HepG2 (cell line): ENCODE results near the gene PDE3B. TPM values are rescaled to one million over a fixed set of nuclear protein-coding genes. Genes with fewer than 3 reads are reported as not detected.

Experiments
- ATAC-seq: fragments of 200-7000 bp; cut with Tn5 transposase; 3 replicates; pipeline ENCODE4 v1.9.1; 2020; ENCODE audit warnings: mild to moderate bottlenecking, moderate library complexity
- BruUV-seq: library from RNA; stranded (reverse); fragments of 400-500 nt; replicated peaks from 2 replicates; lab custom pipeline; 2021; lab: Mats Ljungman, UMichigan
- CTCF ChIA-PET: fragments of 300-600 bp; formaldehyde crosslinking; extraction: SDS; loops from one replicate; lab custom pipeline; 2021; ENCODE audit warnings: low total read pairs, inconsistent platforms, low intra/inter-chr PET ratio; lab: Yijun Ruan, JAX
- POLR2A ChIA-PET: fragments of 350-600 bp; sonication (Branson Sonifier 250); formaldehyde crosslinking; loops from one replicate; lab custom pipeline; 2020; ENCODE audit warnings: antibody characterized with exemption, inconsistent platforms; lab: Yijun Ruan, JAX
- DNase-seq: peaks from one replicate; pipeline ENCODE4 v3.0.0-alpha.2; 2015; ENCODE audit warnings: low spot score
- FAIRE-seq: peaks from 3 replicates; lab custom pipeline; 2011; peaks lifted over from hg19 to GRCh38; lab: Jason Lieb, UNC
- H2AFZ ChIP-seq: one replicate; pipeline ENCODE4 v1.6.1; 2011; ENCODE audit warnings: low read length, inconsistent platforms
- H3K27ac ChIP-seq: fragments of 300-600 bp; 3 replicates; pipeline ENCODE4 v1.8.0; 2011; ENCODE audit warnings: mixed run types, mild to moderate bottlenecking, mixed read lengths, low read length, inconsistent platforms; ENCODE audit not compliant: insufficient read depth; ENCODE audit errors: extremely low read length
- H3K27me3 ChIP-seq, 2 experiments: fragments of 200-600 bp in 1 of 2; 2 replicates in 1 of 2; 3 replicates in 1 of 2; pipeline versions ENCODE4 v1.6.0 to v1.8.0; 2011; ENCODE audit warnings: low read length in 2 of 2, mild to moderate bottlenecking in 2 of 2, moderate library complexity in 2 of 2, inconsistent platforms in 1 of 2; ENCODE audit not compliant: insufficient read depth in 2 of 2, control insufficient read depth in 1 of 2
- H3K36me3 ChIP-seq, 2 experiments: fragments of 200-600 bp in 1 of 2; replicated peaks in 1 of 2; 2 replicates in 1 of 2; 3 replicates in 1 of 2; pipeline versions ENCODE4 v1.5.1 to v1.8.0; 2011; ENCODE audit warnings: low read length in 2 of 2, inconsistent platforms in 1 of 2; ENCODE audit not compliant: insufficient read depth in 2 of 2, control insufficient read depth in 1 of 2
- H3K4me1 ChIP-seq: 2 replicates; pipeline ENCODE4 v1.5.1; 2012; ENCODE audit warnings: low read length, inconsistent platforms; ENCODE audit not compliant: insufficient read depth
- H3K4me2 ChIP-seq: 2 replicates; pipeline ENCODE4 v1.6.0; 2011; ENCODE audit warnings: low read depth, low read length, inconsistent platforms
- H3K4me3 ChIP-seq, 3 experiments: fragments of 200-600 bp in 1 of 3; sonication (generic), shearing (Covaris generic) in 1 of 3; replicated peaks in 1 of 3; 2 replicates each; pipeline ENCODE4 v1.5.1; 2011 to 2016; ENCODE audit warnings: low read length in 3 of 3, inconsistent platforms in 2 of 3, low read depth in 2 of 3, mild to moderate bottlenecking in 2 of 3, control low read depth in 1 of 3, mixed read lengths in 1 of 3; ENCODE audit not compliant: insufficient read depth in 1 of 3
- H3K79me2 ChIP-seq: one replicate; pipeline ENCODE4 v1.6.1; 2011; ENCODE audit warnings: low read length, inconsistent platforms; ENCODE audit not compliant: insufficient read depth
- H3K9ac ChIP-seq: 2 replicates; pipeline ENCODE4 v1.6.0; 2011; ENCODE audit warnings: mild to moderate bottlenecking, low read depth, low read length, inconsistent platforms; ENCODE audit not compliant: insufficient read depth
- H3K9me3 ChIP-seq: 2 replicates; pipeline ENCODE4 v1.5.1; 2012; ENCODE audit warnings: mild to moderate bottlenecking, low read length
- H4K20me1 ChIP-seq: 2 replicates; pipeline ENCODE4 v1.6.0; 2011; ENCODE audit warnings: inconsistent platforms, mild to moderate bottlenecking, low read length, moderate library complexity; ENCODE audit not compliant: insufficient read depth
- EED ChIP-seq: sonication (generic); formaldehyde crosslinking; IDR thresholded peaks from 2 replicates; pipeline ENCODE4 v1.5.0; 2020; ENCODE audit warnings: mild to moderate bottlenecking, missing genetic modification reagents
- FOXM1 ChIP-seq: sonication (generic); formaldehyde crosslinking; IDR thresholded peaks from 2 replicates; pipeline ENCODE4 v1.5.0; 2020; ENCODE audit warnings: missing genetic modification reagents
- GFI1 ChIP-seq: sonication (generic); formaldehyde crosslinking; IDR thresholded peaks from 2 replicates; pipeline ENCODE4 v1.5.0; 2020; ENCODE audit warnings: missing genetic modification reagents, mild to moderate bottlenecking, borderline replicate concordance
- MXD4 ChIP-seq: IDR thresholded peaks from 2 replicates; pipeline ENCODE4 v1.6.1; 2016; ENCODE audit warnings: mild to moderate bottlenecking, missing biosample characterization, missing genetic modification reagents
- NR2F2 ChIP-seq: IDR thresholded peaks from 2 replicates; pipeline ENCODE4 v1.6.1; 2012; ENCODE audit warnings: low read depth, inconsistent platforms, borderline replicate concordance
- PRDM10 ChIP-seq: sonication (generic); formaldehyde crosslinking; IDR thresholded peaks from 2 replicates; pipeline ENCODE4 v1.4.0; 2020; ENCODE audit warnings: low read depth, missing genetic modification reagents
- SATB2 ChIP-seq: sonication (generic); formaldehyde crosslinking; IDR thresholded peaks from 2 replicates; pipeline ENCODE4 v1.5.0; 2020; ENCODE audit warnings: missing genetic modification reagents
- SNAPC2 ChIP-seq: sonication (generic); formaldehyde crosslinking; IDR thresholded peaks from 2 replicates; pipeline ENCODE4 v1.8.1; 2022; ENCODE audit warnings: mild to moderate bottlenecking, missing genetic modification reagents
- ZBTB43 ChIP-seq: sonication (generic); formaldehyde crosslinking; conservative IDR thresholded peaks from 2 replicates; pipeline ENCODE4 v1.4.0; 2020; ENCODE audit warnings: missing genetic modification reagents
- ZNF280D ChIP-seq: sonication (generic); formaldehyde crosslinking; IDR thresholded peaks from 2 replicates; pipeline ENCODE4 v1.5.1; 2020; ENCODE audit warnings: mild to moderate bottlenecking, missing genetic modification reagents
- ZNF577 ChIP-seq: sonication (generic); formaldehyde crosslinking; IDR thresholded peaks from 2 replicates; pipeline ENCODE4 v1.4.0; 2020; ENCODE audit warnings: mild to moderate bottlenecking, low read depth, missing genetic modification reagents, borderline replicate concordance
- ZNF670 ChIP-seq: sonication (generic); formaldehyde crosslinking; IDR thresholded peaks from 2 replicates; pipeline ENCODE4 v1.8.0; 2022; ENCODE audit warnings: mild to moderate bottlenecking, missing genetic modification reagents, borderline replicate concordance
- ZNF83 ChIP-seq: sonication (generic); formaldehyde crosslinking; IDR thresholded peaks from 2 replicates; pipeline ENCODE4 v1.4.0; 2020; ENCODE audit warnings: missing genetic modification reagents, mild to moderate bottlenecking, borderline replicate concordance
- WGBS: methylation state at CpG from one replicate; pipeline ENCODE4 v1.1.6; 2017; ENCODE audit warnings: low lambda C conversion rate; 5-methylcytosine and 5-hydroxymethylcytosine counted together
- in situ Hi-C: cut with HindIII; loops from 2 replicates; pipeline ENCODE4 v1.10.0; 2017; ENCODE audit warnings: low pct_unique_long_range_greater_than_20kb; ENCODE audit not compliant: extremely low pct_ligation_motif_present
- intact Hi-C: fragments of 100-400 bp; cut with micrococcal nuclease; formaldehyde crosslinking; loops from one replicate; pipeline ENCODE4 v1.10.0; 2022; ENCODE audit not compliant: unreplicated experiment
- polyA plus RNA-seq, 8 experiments: library from polyadenylated mRNA; depleted of rRNA in 3 of 8; stranded (reverse) in 7 of 8; unstranded in 1 of 8; fragments of >200 nt; fragmentation: Illumina TruSeq in 4 of 8; extraction: Trizol in 4 of 8; gene quantifications; 2 replicates each; pipeline versions ENCODE4 v1.2.1 to v1.2.3, GENCODE V29; 2011 to 2016; ENCODE audit warnings: low read depth in 4 of 8, missing spikeins in 1 of 8, mixed read lengths in 1 of 8; ENCODE audit not compliant: insufficient read depth in 1 of 8
- total RNA-seq, 5 experiments: library from RNA; depleted of rRNA; stranded (reverse); fragments of >200 nt; fragmentation: Illumina TruSeq; extraction: Trizol; gene quantifications; 2 replicates each; pipeline ENCODE4 v1.2.3, GENCODE V29; 2016; ENCODE audit warnings: low read depth in 1 of 5

Gene PDE3B
- total and polyA plus RNA-seq, 2 of the 13 experiments (the other 11 are each of a cell fraction or from before 2014, with no cell fraction given): 14.1 to 26.5 TPM

GRCh38 chr11:14642873-14643696 lies 519 bp upstream of the PDE3B start:
- 34% methylated on average over 17 of the region's 52 CpGs for WGBS
- peaks cover 16% of the 10 kb centered on the region for H4K20me1 ChIP-seq
- no peak overlapping the region for H2AFZ ChIP-seq
- POLR2A ChIA-PET: interaction anchor here (1.0 to 1.9 kb wide), 4 partner anchors 25 to 265 kb away, joined by 3 to 7 read pairs (median 6); partner anchors contain the start of gene PSMA1
- intact Hi-C loops (loop anchor here (1.0 to 10.0 kb wide), 3 partner anchors 102 to 265 kb away; partner anchors contain the start of gene PSMA1), in situ Hi-C loops (loop anchor here (25.0 kb wide), 1 partner anchor 106 kb away; no protein-coding TSS in a partner anchor)
- H3K4me1 ChIP-seq: peaks cover 45% of the 10 kb centered on the region
- DNase-seq (no peak), FAIRE-seq (no peak), ATAC-seq (no peak)
- H3K79me2 ChIP-seq: peaks cover 72% of the 10 kb centered on the region
- no TSS peak for BruUV-seq
- no peaks in the 10 kb centered on the region for H3K9me3 ChIP-seq
- no peaks in the 10 kb centered on the region for H3K36me3 ChIP-seq
- CTCF ChIA-PET: no interaction called here
- peak overlapping the region; percentile 97 for H3K9ac ChIP-seq
- H3K4me2 ChIP-seq: peak overlapping the region; percentile 78
- no peaks in the 10 kb centered on the region; a peak in 1 of 5 replicates for H3K27me3 ChIP-seq
- peak overlapping the region; percentile 96 to 100 (median 99) for H3K4me3 ChIP-seq
- peak overlapping the region; percentile 92 for H3K27ac ChIP-seq
- peak; percentile 79 for TF ChIP-seq ZBTB43
- peak; percentile 83 for TF ChIP-seq SATB2
- no peak; the same call in 1 of the 2 replicates for TF ChIP-seq FOXM1 (CRISPR knock-in tag)
- no peak; the same call in 1 of the 2 replicates for TF ChIP-seq ZNF83 (CRISPR knock-in tag)
- no peak for TF ChIP-seq MXD4 (CRISPR knock-in tag)
- TF ChIP-seq EED (CRISPR knock-in tag): no peak; the same call in 1 of the 2 replicates
- no peak for TF ChIP-seq PRDM10 (CRISPR knock-in tag)
- TF ChIP-seq ZNF670 (CRISPR knock-in tag): no peak
- TF ChIP-seq ZNF280D (CRISPR knock-in tag): no peak
- no peak for TF ChIP-seq NR2F2
- TF ChIP-seq SNAPC2 (CRISPR knock-in tag): peak; percentile 90
- TF ChIP-seq ZNF577 (CRISPR knock-in tag): no peak
- TF ChIP-seq GFI1 (CRISPR knock-in tag): 0 out of 2 replicates have a peak, but pooled peaks have one; percentile 26
